Left ventricle myocardium inferior (tissue), 1 donor: ENCODE results near the gene WDR35. TPM values are rescaled to one million over a fixed set of nuclear protein-coding genes. Genes with fewer than 3 reads are reported as not detected.

ENCODE experiments used
- DNase-seq: peaks from one replicate; pipeline ENCODE4 v3.0.0-alpha.2; 2020
- H3K27ac ChIP-seq: fragments of 200-600 bp; replicated peaks from 2 replicates; pipeline ENCODE4 v1.8.0; 2021
- H3K27me3 ChIP-seq: fragments of 200-600 bp; 2 replicates; pipeline ENCODE4 v1.8.0; 2021; ENCODE audit warnings: low read depth
- H3K36me3 ChIP-seq: fragments of 200-600 bp; 2 replicates; pipeline ENCODE4 v1.8.0; 2021
- H3K4me1 ChIP-seq: fragments of 200-600 bp; 2 replicates; pipeline ENCODE4 v1.8.0; 2021
- H3K4me3 ChIP-seq: fragments of 200-600 bp; 2 replicates; pipeline ENCODE4 v1.8.0; 2021; ENCODE audit warnings: mild to moderate bottlenecking, moderate library complexity
- H3K9me3 ChIP-seq: fragments of 200-600 bp; replicated peaks from 2 replicates; pipeline ENCODE4 v1.8.0; 2021
- CTCF ChIP-seq: fragments of 200-600 bp; IDR thresholded peaks from 2 replicates; pipeline ENCODE4 v1.8.0; 2021; ENCODE audit warnings: antibody characterized with exemption, mild to moderate bottlenecking, borderline replicate concordance
- intact Hi-C: fragments of 100-400 bp; cut with micrococcal nuclease; formaldehyde crosslinking; loops from one replicate; pipeline ENCODE4 v1.11.0; 2022
- total RNA-seq: library from RNA; stranded (reverse); fragmentation: NEBNext Ultra II Directional; extraction: Animal tissue kit (Norgen Biotek cat#: 25700); gene quantifications from one replicate; pipeline ENCODE4 v1.2.1, GENCODE V29; 2021
- donor health status: DM: no; HTN: yes; CAD: no; lungs with severe emphysema.

WDR35 gene
- total RNA-seq, 1 donor from 2014 or later, result 4.8 TPM

GRCh38 chr2:20015482-20016083 is 25.7 kb upstream of the WDR35 start:
- no peak overlapping the region for H3K4me3 ChIP-seq
- intact Hi-C loops, result loop anchor here (1.0 kb wide), 1 partner anchor 83 kb away; no protein-coding TSS in a partner anchor
- H3K27me3 ChIP-seq, result peaks cover 16% of the 10 kb centered on the region
- peaks cover 16% of the 10 kb centered on the region for H3K4me1 ChIP-seq
- H3K36me3 ChIP-seq, result no peaks in the 10 kb centered on the region
- TF ChIP-seq CTCF, result peak; percentile 70
- DNase-seq, result no peak
- H3K9me3 ChIP-seq, result peaks cover 10% of the 10 kb centered on the region
- no peak overlapping the region for H3K27ac ChIP-seq

DNA sequence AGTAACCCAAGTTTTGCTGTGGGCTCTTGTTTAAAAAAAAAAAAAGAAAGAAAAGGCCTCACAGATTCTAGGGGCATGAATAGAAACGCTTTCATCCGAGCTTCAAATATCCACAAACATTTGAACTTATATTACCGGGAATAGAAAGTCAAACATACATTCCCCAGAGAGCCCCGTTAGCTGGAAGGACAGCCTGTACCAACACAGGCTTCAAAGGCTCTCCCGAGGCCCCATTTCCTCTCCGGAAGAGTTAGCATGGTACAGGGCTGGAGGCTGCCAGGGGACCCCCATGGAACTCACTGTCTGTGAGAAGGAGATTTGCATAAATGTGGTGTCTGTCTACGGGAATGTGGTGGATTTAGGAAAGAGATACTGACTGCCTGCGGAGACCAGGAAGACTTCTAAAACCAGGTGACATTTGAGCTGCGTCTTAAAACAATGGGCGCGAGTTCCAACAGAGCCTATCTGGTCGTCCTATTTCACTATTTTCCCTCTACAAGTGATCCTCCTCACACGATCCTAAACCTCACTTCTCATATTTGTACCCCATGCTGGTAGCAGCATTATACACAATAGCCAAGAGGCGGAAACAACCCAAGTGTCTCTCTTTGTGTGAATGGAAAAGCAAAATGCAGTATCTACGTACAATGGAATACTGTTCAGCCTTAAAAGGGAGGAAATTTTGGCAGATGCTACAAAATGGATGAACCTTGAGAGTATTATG is 23.4 kb upstream of the WDR35 start:
- peak overlapping the region; percentile 66 for H3K4me3 ChIP-seq
- intact Hi-C loops, result no loop called here
- DNase-seq, result no peak

DNA sequence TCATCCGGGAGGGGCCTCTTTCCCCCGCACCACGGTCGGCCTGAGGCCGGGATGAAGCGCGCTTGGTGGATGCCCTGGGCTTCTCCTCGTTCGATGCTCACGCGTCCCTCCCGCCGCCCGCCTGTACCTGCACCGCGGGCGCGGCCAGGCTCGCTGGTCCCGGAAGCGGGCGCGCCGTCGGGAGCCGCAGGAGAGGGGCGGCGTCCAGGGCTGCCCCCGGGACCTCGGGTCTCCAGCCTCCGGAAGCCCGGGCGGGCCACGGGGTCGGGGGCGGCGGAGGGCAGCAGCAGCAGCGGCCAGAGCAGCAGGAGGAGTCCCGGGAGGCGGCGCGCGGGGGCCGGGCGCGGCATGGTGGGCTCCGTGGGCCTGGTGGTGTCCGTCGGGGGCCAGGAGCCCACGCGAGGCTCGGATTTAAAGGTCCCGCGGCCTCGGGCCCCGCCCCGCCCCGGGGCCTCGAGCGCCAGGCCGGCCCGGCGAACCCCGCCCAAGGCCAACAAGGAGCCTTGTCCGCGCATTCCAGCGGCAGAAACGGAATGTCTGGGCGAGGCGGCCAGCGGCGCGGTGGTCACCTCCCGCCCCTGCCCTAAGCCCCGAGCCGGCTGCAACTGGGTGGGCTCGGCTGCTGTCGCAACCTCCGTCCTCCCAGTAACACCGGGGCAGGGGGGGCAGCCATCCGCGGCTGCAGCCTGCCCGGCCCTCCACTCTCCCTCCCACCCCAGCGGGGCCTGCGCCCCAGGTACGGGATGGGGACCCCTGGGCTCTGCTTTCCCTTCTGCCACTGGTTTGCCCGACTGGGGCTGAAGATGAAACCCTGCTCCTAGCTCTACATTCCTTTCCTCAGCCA is 22.6 kb upstream of the WDR35 start, which contains the start of gene MATN3:
Gene MATN3, minus strand, starts transcription at position 387 of the 844 bp plus-strand sequence. Its CDS starts 37 bp downstream, at position 350.
- Histone ChIP-seq H3K4me3 (peak within 1 kb of the TSS; percentile 66), H3K9me3 (peaks cover 10% of the 10 kb centered on the region), H3K27me3 (peaks cover 45% of the 10 kb centered on the region), H3K27ac (peak within 1 kb of the TSS; percentile 50), H3K36me3 (no peaks in the 10 kb centered on the region), H3K4me1 (peaks cover 16% of the 10 kb centered on the region)
- peak; percentile 25 for DNase-seq
- TF ChIP-seq CTCF, result no peak
- intact Hi-C loops, result no loop called here

More for the DNA sequence above, 23.4 kb upstream of the WDR35 start:
- no peak for TF ChIP-seq CTCF
- Histone ChIP-seq H3K9me3 (peaks cover 10% of the 10 kb centered on the region), H3K27ac (peak overlapping the region; percentile 50), H3K4me1 (peaks cover 16% of the 10 kb centered on the region), H3K27me3 (peaks cover 37% of the 10 kb centered on the region), H3K36me3 (no peaks in the 10 kb centered on the region)

GRCh38 chr2:20012032-20012281 is 22.1 kb upstream of the WDR35 start:
- intact Hi-C loops, result no loop called here
- Histone ChIP-seq H3K4me3 (peak overlapping the region; percentile 66), H3K36me3 (no peaks in the 10 kb centered on the region), H3K9me3 (peaks cover 10% of the 10 kb centered on the region), H3K4me1 (peaks cover 16% of the 10 kb centered on the region), H3K27ac (no peak overlapping the region), H3K27me3 (peaks cover 50% of the 10 kb centered on the region)
- DNase-seq, result no peak
- TF ChIP-seq CTCF, result no peak

- intact Hi-C loops, result no loop called here
- Histone ChIP-seq H3K27ac (no peak overlapping the region), H3K4me3 (peak overlapping the region; percentile 66), H3K9me3 (peaks cover 10% of the 10 kb centered on the region), H3K4me1 (peaks cover 16% of the 10 kb centered on the region), H3K36me3 (no peaks in the 10 kb centered on the region), H3K27me3 (peaks cover 54% of the 10 kb centered on the region)
- TF ChIP-seq CTCF, result no peak
- DNase-seq, result no peak
Observed at GRCh38 chr2:20011276-20012031, 21.5 kb upstream of the WDR35 start.
